B cell (primary cell): ENCODE results near the gene GPR152. TPM values are rescaled to one million over a fixed set of nuclear protein-coding genes. Genes with fewer than 3 reads are reported as not detected.

Experiments used
- ATAC-seq: fragments of 200-7000 bp; cut with Tn5 transposase; one replicate; pipeline ENCODE4 v1.10.0; 2021; ENCODE audit warnings: low read depth, mild to moderate bottlenecking, moderate number of reproducible peaks, moderate library complexity
- CTCF ChIA-PET: fragments of 350-600 bp; sonication (Branson Sonifier 250); formaldehyde crosslinking; loops from one replicate; lab custom pipeline; 2021; ENCODE audit warnings: antibody characterized with exemption, inconsistent platforms; lab: Charles Lee
- POLR2A ChIA-PET: fragments of 350-600 bp; sonication (Branson Sonifier 250); formaldehyde crosslinking; loops from one replicate; lab custom pipeline; 2021; ENCODE audit warnings: antibody characterized with exemption; lab: Charles Lee
- DNase-seq: peaks from one replicate; pipeline ENCODE4 v3.0.0; 2013
- H2AFZ ChIP-seq: 2 replicates; pipeline ENCODE4 v1.6.1; 2012; ENCODE audit warnings: mild to moderate bottlenecking, low read depth, low read length; ENCODE audit not compliant: insufficient read depth, poor library complexity, severe bottlenecking
- H3K27ac ChIP-seq, 2 donors: 1 replicate in 1 of 2; 2 replicates in 1 of 2; pipeline ENCODE4 v1.5.1; 2012 to 2013; ENCODE audit warnings: low read length in 2 of 2, mild to moderate bottlenecking in 2 of 2, moderate library complexity in 1 of 2
- H3K27me3 ChIP-seq, 4 experiments: fragments of 200-600 bp in 1 of 4; sonication (generic) in 1 of 4; replicated peaks in 1 of 4; 1 replicate in 2 of 4; 2 replicates in 2 of 4; pipeline versions ENCODE4 v1.6.1 to v1.7.0; 2013 to 2016; ENCODE audit warnings: low read length in 3 of 4, mild to moderate bottlenecking in 2 of 4, mixed read lengths in 1 of 4, moderate library complexity in 1 of 4; ENCODE audit not compliant: insufficient read depth in 4 of 4, control insufficient read depth in 3 of 4; ENCODE audit errors: control extremely low read depth in 1 of 4
- H3K36me3 ChIP-seq, 2 experiments: replicated peaks in 1 of 2; 1 replicate in 1 of 2; 2 replicates in 1 of 2; pipeline versions ENCODE4 v1.6.1 to v1.7.1; 2013; ENCODE audit warnings: low read length in 1 of 2; ENCODE audit not compliant: insufficient read depth in 2 of 2, control insufficient read depth in 1 of 2; ENCODE audit errors: control extremely low read depth in 1 of 2, extremely low read depth in 1 of 2
- H3K4me1 ChIP-seq, 2 donors: fragments of 200-600 bp in 1 of 2; sonication (generic) in 1 of 2; 1 replicate in 1 of 2; 2 replicates in 1 of 2; pipeline versions ENCODE4 v1.5.1 to v1.6.1; 2013 to 2017; ENCODE audit warnings: low read length in 2 of 2; ENCODE audit not compliant: control insufficient read depth in 2 of 2, insufficient read depth in 2 of 2
- H3K4me2 ChIP-seq: replicated peaks from 2 replicates; pipeline ENCODE3; 2012; ENCODE audit warnings: mild to moderate bottlenecking, low read depth, low read length; ENCODE audit not compliant: poor library complexity, severe bottlenecking
- H3K4me3 ChIP-seq, 5 experiments: fragments of 200-600 bp in 1 of 5; sonication (generic) in 1 of 5; 1 replicate in 3 of 5; 2 replicates in 2 of 5; pipeline versions ENCODE4 v1.5.1 to v1.7.0; 2011 to 2016; ENCODE audit warnings: low read length in 4 of 5, mild to moderate bottlenecking in 4 of 5, low read depth in 2 of 5, control low read depth in 1 of 5, moderate library complexity in 1 of 5; ENCODE audit not compliant: insufficient read depth in 1 of 5; ENCODE audit errors: control extremely low read depth in 1 of 5, extremely low read depth in 1 of 5
- H3K79me2 ChIP-seq: fragments of 200-600 bp; sonication (generic); one replicate; pipeline ENCODE4 v1.6.0; 2016; ENCODE audit warnings: low read length; ENCODE audit not compliant: control insufficient read depth, insufficient read depth
- H3K9ac ChIP-seq: fragments of 200-600 bp; sonication (generic); 2 replicates; pipeline ENCODE4 v1.6.1; 2017; ENCODE audit warnings: mild to moderate bottlenecking, low read length, moderate library complexity
- H3K9me3 ChIP-seq, 3 donors: one replicate each; pipeline versions ENCODE4 v1.6.1 to v1.7.1; 2013; ENCODE audit warnings: low read length in 2 of 3; ENCODE audit not compliant: control insufficient read depth in 2 of 3, insufficient read depth in 1 of 3; ENCODE audit errors: control extremely low read depth in 1 of 3
- H4K20me1 ChIP-seq: 2 replicates; pipeline ENCODE4 v1.6.0; 2012; ENCODE audit warnings: mild to moderate bottlenecking, low read length; ENCODE audit not compliant: insufficient read depth, control insufficient read depth, poor library complexity, severe bottlenecking
- H3K27ac Mint-ChIP-seq: one replicate; pipeline ENCODE4 v1.8.0; 2021; ENCODE audit warnings: mixed read lengths
- H3K27me3 Mint-ChIP-seq: one replicate; pipeline ENCODE4 v1.8.0; 2021; ENCODE audit warnings: mixed read lengths
- H3K4me1 Mint-ChIP-seq: one replicate; pipeline ENCODE4 v1.8.0; 2021; ENCODE audit warnings: mixed read lengths
- H3K4me3 Mint-ChIP-seq: one replicate; pipeline ENCODE4 v1.8.0; 2021; ENCODE audit warnings: mixed read lengths
- H3K9me3 Mint-ChIP-seq: one replicate; pipeline ENCODE4 v1.8.0; 2022; ENCODE audit warnings: mixed read lengths; ENCODE audit not compliant: insufficient read depth
- EZH2 ChIP-seq: IDR thresholded peaks from 2 replicates; pipeline ENCODE4 v1.6.1; 2012; ENCODE audit warnings: borderline replicate concordance, low read depth, mild to moderate bottlenecking, moderate library complexity, low read length; ENCODE audit not compliant: insufficient read depth, poor library complexity, severe bottlenecking
- WGBS: methylation state at CpG from one replicate; pipeline ENCODE4 v1.1.5; 2013; ENCODE audit warnings: missing lambda C conversion rate; ENCODE audit not compliant: insufficient coverage; 5-methylcytosine and 5-hydroxymethylcytosine counted together
- intact Hi-C: fragments of 100-400 bp; cut with micrococcal nuclease; formaldehyde crosslinking; loops from one replicate; pipeline ENCODE4 v1.10.0; 2022
- polyA plus RNA-seq: library from polyadenylated mRNA; depleted of rRNA; stranded (reverse); fragments of >200 nt; gene quantifications from 2 replicates; pipeline ENCODE4 v1.2.3, GENCODE V29; 2012
- small RNA-seq: library from RNA; depleted of rRNA; stranded (forward); fragments of <200 nt; gene quantifications from one replicate; pipeline ENCODE3, GENCODE V24; 2012; ENCODE audit warnings: low replicate concordance, low read depth; ENCODE audit not compliant: insufficient read length
- total RNA-seq, 2 donors: library from RNA; stranded (reverse); fragments of 120-200 nt in 1 of 2; gene quantifications; 1 replicate in 1 of 2; 2 replicates in 1 of 2; pipeline versions ENCODE4 v1.2.3 to v1.2.4, GENCODE V29; 2013 to 2022
- TF ChIP-seq, protein P1 (sequence below): fragments of 200-600 bp; IDR thresholded peaks from one replicate; pipeline ENCODE4 v1.8.0; 2022; ENCODE audit warnings: antibody characterized with exemption, mild to moderate bottlenecking

The GPR152 gene
- total and polyA plus RNA-seq, 2 donors (not counting 1 experiment from before 2014, with no cell fraction given): 0.24 TPM; not detected in 1

DNA sequence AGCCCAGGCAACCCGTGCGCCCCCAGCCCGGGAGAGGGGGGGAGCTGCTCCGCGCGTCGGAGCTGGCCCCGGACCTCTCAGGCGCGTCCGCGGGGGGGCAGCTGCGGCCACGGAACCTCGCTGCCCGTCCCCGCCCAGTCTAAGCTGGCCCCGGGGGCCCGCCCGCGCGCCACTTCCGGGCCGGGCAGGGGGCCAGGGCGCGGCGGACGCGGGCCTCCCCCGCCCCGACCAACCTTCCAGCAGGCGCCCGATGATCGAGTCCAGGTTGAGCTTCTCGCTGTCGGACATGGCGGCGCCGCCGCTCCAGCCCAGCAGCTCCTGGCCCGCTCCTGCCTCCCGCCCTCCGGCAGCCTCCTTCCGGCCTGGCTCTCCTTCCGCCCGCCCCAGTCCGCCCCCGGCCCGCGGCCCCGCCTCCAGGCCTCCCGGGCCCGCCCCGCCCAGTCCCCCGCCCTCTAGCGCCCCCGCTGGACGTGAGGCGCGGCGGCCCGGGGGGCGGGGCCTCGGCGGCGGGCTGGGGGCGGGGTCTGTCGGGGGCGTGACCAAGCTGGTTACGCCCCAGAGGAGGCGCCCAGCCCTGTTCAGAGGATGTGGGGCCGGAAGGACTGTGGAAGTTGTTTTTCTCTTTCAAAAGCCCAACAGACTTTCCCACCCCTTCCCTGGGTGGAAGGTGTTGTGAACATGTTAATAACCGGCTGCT lies 50.9 kb downstream of the GPR152 start, which contains the start of gene PPP1CA:
PPP1CA (minus strand) TSS at position 364 of the 697 bp plus-strand sequence; CDS start at position 288, 76 bp downstream.
- H3K4me1 Mint-ChIP-seq: peaks cover 67% of the 10 kb centered on the region

More for the DNA sequence above, 50.9 kb downstream of the GPR152 start, which contains the start of gene PPP1CA:
- peak within 1 kb of the TSS; percentile 89 for H3K9ac ChIP-seq
- H3K36me3 ChIP-seq: peaks cover 2 to 58% of the 10 kb centered on the region in 2 experiments
- peak within 1 kb of the TSS; percentile 97 for H3K4me2 ChIP-seq
- peak within 1 kb of the TSS; percentile 70 to 83 for H3K27ac ChIP-seq
- peak within 1 kb of the TSS; percentile 95 for H3K27ac Mint-ChIP-seq
- H3K79me2 ChIP-seq: peaks cover 86% of the 10 kb centered on the region
- ATAC-seq (peak; percentile 72), DNase-seq (peak; percentile 93)
- H3K4me1 ChIP-seq: peaks cover 57 to 79% of the 10 kb centered on the region in 2 donors
- peaks cover 0 to 2% (median 0%) of the 10 kb centered on the region in 3 donors for H3K9me3 ChIP-seq
- H3K4me3 ChIP-seq: peak within 1 kb of the TSS; percentile 65 to 92 (median 85)
- peak within 1 kb of the TSS; percentile 73 for H2AFZ ChIP-seq
- WGBS: under 1% methylated on average over 57 of the region's 73 CpGs
- H3K27me3 Mint-ChIP-seq: no peaks in the 10 kb centered on the region
- H3K9me3 Mint-ChIP-seq: no peaks in the 10 kb centered on the region
- peaks cover 77% of the 10 kb centered on the region for H4K20me1 ChIP-seq
- H3K4me3 Mint-ChIP-seq: peak within 1 kb of the TSS; percentile 87
- TF ChIP-seq, protein P1, sequence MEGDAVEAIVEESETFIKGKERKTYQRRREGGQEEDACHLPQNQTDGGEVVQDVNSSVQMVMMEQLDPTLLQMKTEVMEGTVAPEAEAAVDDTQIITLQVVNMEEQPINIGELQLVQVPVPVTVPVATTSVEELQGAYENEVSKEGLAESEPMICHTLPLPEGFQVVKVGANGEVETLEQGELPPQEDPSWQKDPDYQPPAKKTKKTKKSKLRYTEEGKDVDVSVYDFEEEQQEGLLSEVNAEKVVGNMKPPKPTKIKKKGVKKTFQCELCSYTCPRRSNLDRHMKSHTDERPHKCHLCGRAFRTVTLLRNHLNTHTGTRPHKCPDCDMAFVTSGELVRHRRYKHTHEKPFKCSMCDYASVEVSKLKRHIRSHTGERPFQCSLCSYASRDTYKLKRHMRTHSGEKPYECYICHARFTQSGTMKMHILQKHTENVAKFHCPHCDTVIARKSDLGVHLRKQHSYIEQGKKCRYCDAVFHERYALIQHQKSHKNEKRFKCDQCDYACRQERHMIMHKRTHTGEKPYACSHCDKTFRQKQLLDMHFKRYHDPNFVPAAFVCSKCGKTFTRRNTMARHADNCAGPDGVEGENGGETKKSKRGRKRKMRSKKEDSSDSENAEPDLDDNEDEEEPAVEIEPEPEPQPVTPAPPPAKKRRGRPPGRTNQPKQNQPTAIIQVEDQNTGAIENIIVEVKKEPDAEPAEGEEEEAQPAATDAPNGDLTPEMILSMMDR: peak; percentile 70
- TF ChIP-seq EZH2: no peak
- H3K27me3 ChIP-seq: no peaks in the 10 kb centered on the region
- POLR2A ChIA-PET: interaction anchor here (0.8 to 6.8 kb wide), 30 partner anchors 8 to 229 kb away, joined by 3 to 195 read pairs (median 6); partner anchors contain the start of genes AIP, CARNS1, CDK2AP2 and CLCF1
- CTCF ChIA-PET: interaction anchor here (0.6 to 5.7 kb wide), 36 partner anchors 10 to 306 kb away, joined by 3 to 121 read pairs (median 6); partner anchors contain the start of genes AIP, CDK2AP2, NUDT8 and PITPNM1
- intact Hi-C loops: loop anchor here (1.0 to 10.0 kb wide), 6 partner anchors 10 to 205 kb away; partner anchors contain the start of genes GSTP1, NDUFV1, RAD9A and TMEM134

Small RNA genes lying within 50 kb of the gene (small RNA-seq; reads per million reads assigned to genes)
- gene MIR6752: not detected

Other genes starting within 250 kb of the GPR152 start
- gene GRK2, start 186.3 kb downstream of the GPR152 start, total RNA-seq: 281 and 294 TPM in 2 replicates
- 534 and 639 TPM in 2 replicates for gene GRK2, start 186.3 kb downstream of the GPR152 start, polyA plus RNA-seq
- gene ANKRD13D, start 163.4 kb downstream of the GPR152 start, total RNA-seq: 189 and 197 TPM in 2 replicates
- gene ANKRD13D, start 163.4 kb downstream of the GPR152 start, polyA plus RNA-seq: 217 and 252 TPM in 2 replicates
- gene SSH3, start 149.2 kb downstream of the GPR152 start, total RNA-seq: 7.2 and 8.5 TPM in 2 replicates
- gene SSH3, start 149.2 kb downstream of the GPR152 start, polyA plus RNA-seq: 4.0 and 4.3 TPM in 2 replicates
- 190 and 210 TPM in 2 replicates for gene POLD4, start 99.2 kb downstream of the GPR152 start, total RNA-seq
- gene POLD4, start 99.2 kb downstream of the GPR152 start, polyA plus RNA-seq: 473 and 559 TPM in 2 replicates
- gene CLCF1, start 79.1 kb downstream of the GPR152 start, total RNA-seq: 44.6 and 46.6 TPM in 2 replicates
- 27.8 and 29.1 TPM in 2 replicates for gene CLCF1, start 79.1 kb downstream of the GPR152 start, polyA plus RNA-seq
- 48.3 and 50.6 TPM in 2 replicates for gene RAD9A, start 60.7 kb downstream of the GPR152 start, total RNA-seq
- gene RAD9A, start 60.7 kb downstream of the GPR152 start, polyA plus RNA-seq: 55.3 and 76.8 TPM in 2 replicates
- gene PPP1CA, start 50.9 kb downstream of the GPR152 start, total RNA-seq: 248 and 251 TPM in 2 replicates
- gene PPP1CA, start 50.9 kb downstream of the GPR152 start, polyA plus RNA-seq: 121 and 218 TPM in 2 replicates
- gene TBC1D10C, start 48.6 kb downstream of the GPR152 start, total RNA-seq: 317 and 339 TPM in 2 replicates
- 403 and 458 TPM in 2 replicates for gene TBC1D10C, start 48.6 kb downstream of the GPR152 start, polyA plus RNA-seq
- gene CARNS1, start 37.1 kb downstream of the GPR152 start, total RNA-seq: 24.1 and 25.9 TPM in 2 replicates
- 41.1 and 52.1 TPM in 2 replicates for gene CARNS1, start 37.1 kb downstream of the GPR152 start, polyA plus RNA-seq
- 81.8 and 82.0 TPM in 2 replicates for gene RPS6KB2, start 24.2 kb downstream of the GPR152 start, total RNA-seq
- gene RPS6KB2, start 24.2 kb downstream of the GPR152 start, polyA plus RNA-seq: 115 and 131 TPM in 2 replicates
- gene PTPRCAP, start 15.0 kb downstream of the GPR152 start, total RNA-seq: 262 and 266 TPM in 2 replicates
- 353 and 565 TPM in 2 replicates for gene PTPRCAP, start 15.0 kb downstream of the GPR152 start, polyA plus RNA-seq
- 43.5 and 46.0 TPM in 2 replicates for gene CORO1B, start 9.3 kb downstream of the GPR152 start, total RNA-seq
- gene CORO1B, start 9.3 kb downstream of the GPR152 start, polyA plus RNA-seq: 12.3 and 24.6 TPM in 2 replicates
- gene CABP4, start 2.6 kb upstream of the GPR152 start, total RNA-seq: 5.2 and 7.5 TPM in 2 replicates
- 3.2 and 6.0 TPM in 2 replicates for gene CABP4, start 2.6 kb upstream of the GPR152 start, polyA plus RNA-seq
- gene TMEM134, start 16.5 kb upstream of the GPR152 start, total RNA-seq: 154 and 167 TPM in 2 replicates
- 197 and 261 TPM in 2 replicates for gene TMEM134, start 16.5 kb upstream of the GPR152 start, polyA plus RNA-seq
- gene AIP, start 30.3 kb upstream of the GPR152 start, total RNA-seq: 120 and 127 TPM in 2 replicates
- gene AIP, start 30.3 kb upstream of the GPR152 start, polyA plus RNA-seq: 176 and 205 TPM in 2 replicates
- 152 and 155 TPM in 2 replicates for gene PITPNM1, start 52.6 kb upstream of the GPR152 start, total RNA-seq
- gene PITPNM1, start 52.6 kb upstream of the GPR152 start, polyA plus RNA-seq: 136 and 166 TPM in 2 replicates
- 50.3 and 62.7 TPM in 2 replicates for gene CDK2AP2, start 55.4 kb upstream of the GPR152 start, total RNA-seq
- gene CDK2AP2, start 55.4 kb upstream of the GPR152 start, polyA plus RNA-seq: 109 and 112 TPM in 2 replicates
- gene CABP2, start 70.7 kb upstream of the GPR152 start, total RNA-seq: not detected in 2 replicates
- not detected in 2 replicates for gene CABP2, start 70.7 kb upstream of the GPR152 start, polyA plus RNA-seq
- 296 and 313 TPM in 2 replicates for gene GSTP1, start 131.1 kb upstream of the GPR152 start, total RNA-seq
- 178 and 200 TPM in 2 replicates for gene GSTP1, start 131.1 kb upstream of the GPR152 start, polyA plus RNA-seq
- gene NDUFV1, start 154.2 kb upstream of the GPR152 start, total RNA-seq: 232 and 238 TPM in 2 replicates
- gene NDUFV1, start 154.2 kb upstream of the GPR152 start, polyA plus RNA-seq: 315 and 428 TPM in 2 replicates
- gene NUDT8, start 177.2 kb upstream of the GPR152 start, total RNA-seq: 6.3 and 6.9 TPM in 2 replicates
- 7.1 and 8.4 TPM in 2 replicates for gene NUDT8, start 177.2 kb upstream of the GPR152 start, polyA plus RNA-seq
- gene TBX10, start 187.0 kb upstream of the GPR152 start, total RNA-seq: not detected in 2 replicates
- gene TBX10, start 187.0 kb upstream of the GPR152 start, polyA plus RNA-seq: not detected in 2 replicates
- 0.24 TPM in 1 of 2 replicates, not detected in the other for gene ACY3, start 198.0 kb upstream of the GPR152 start, total RNA-seq
- 1.3 and 2.7 TPM in 2 replicates for gene ACY3, start 198.0 kb upstream of the GPR152 start, polyA plus RNA-seq
- not detected in 2 replicates for gene ALDH3B2, start 221.9 kb upstream of the GPR152 start, total RNA-seq
- gene ALDH3B2, start 221.9 kb upstream of the GPR152 start, polyA plus RNA-seq: 0.09 TPM in 1 of 2 replicates, not detected in the other